ENCODE results near the gene MYH11.
A peak's percentile ranks its signal among the peaks of the same experiment; 100 is the strongest.

MYH11 gene

DNA sequence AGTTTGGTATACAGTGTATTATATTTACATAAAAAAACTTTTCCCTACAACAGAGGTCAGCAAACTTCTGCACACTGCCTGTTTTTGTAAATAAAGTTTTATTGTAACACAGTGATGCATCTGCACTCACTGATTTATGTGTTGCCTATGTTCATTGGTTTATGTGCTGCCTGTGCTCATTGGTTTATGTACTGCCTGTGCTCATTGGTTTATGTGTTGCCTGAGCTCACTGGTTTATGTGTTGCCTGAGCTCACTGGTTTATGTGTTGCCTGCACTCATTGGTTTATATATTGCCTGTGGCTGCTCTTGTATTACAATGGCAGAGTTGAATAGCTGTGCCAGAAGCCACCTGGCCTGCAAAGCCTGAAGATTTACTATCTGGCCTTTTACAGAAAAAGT lies 81.6 kb downstream of the MYH11 start:
- DNase-seq, result no peak

DNA sequence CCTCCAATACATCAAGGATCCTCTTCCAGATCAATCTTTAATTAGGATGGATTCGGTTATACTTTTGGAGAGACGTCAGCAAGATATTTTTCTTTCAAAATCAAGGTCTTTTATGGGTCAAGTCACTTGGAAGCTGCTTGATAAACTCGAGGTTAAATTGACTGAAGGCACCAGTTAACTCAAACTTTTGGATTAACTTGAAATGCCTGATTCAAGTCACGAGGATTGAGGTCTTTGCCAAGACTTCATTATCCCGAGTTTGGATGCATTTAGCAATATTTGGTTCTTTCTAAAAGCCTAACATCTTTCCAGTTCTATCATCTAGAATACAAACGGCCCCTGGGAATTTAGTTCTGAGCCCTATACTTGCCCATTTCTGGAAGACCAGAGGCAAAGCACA lies 82.9 kb downstream of the MYH11 start:
- no peak for DNase-seq

GRCh38 chr16:15772579-15773293 lies 84.1 kb downstream of the MYH11 start:
- no peak for DNase-seq

DNA sequence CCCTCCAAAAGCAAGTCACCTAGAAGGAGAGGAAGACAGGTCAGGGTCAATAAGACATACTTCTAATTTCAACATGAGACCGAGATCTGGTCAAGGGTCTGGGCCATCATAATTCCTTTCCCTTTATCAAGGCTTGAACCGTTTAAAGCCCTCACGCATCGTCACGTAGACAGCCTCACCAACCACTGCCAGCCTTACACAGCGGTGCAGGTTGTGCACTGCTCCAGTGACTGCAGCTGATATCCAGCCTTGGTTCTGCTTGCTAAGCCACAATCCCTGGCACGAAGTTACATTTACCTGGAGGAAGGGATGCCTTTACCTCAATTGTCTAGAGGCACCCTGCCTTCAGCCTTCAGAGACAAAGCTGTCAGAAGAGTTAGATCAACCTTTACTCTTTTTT lies 85.1 kb downstream of the MYH11 start:
- DNase-seq, result no peak

DNA sequence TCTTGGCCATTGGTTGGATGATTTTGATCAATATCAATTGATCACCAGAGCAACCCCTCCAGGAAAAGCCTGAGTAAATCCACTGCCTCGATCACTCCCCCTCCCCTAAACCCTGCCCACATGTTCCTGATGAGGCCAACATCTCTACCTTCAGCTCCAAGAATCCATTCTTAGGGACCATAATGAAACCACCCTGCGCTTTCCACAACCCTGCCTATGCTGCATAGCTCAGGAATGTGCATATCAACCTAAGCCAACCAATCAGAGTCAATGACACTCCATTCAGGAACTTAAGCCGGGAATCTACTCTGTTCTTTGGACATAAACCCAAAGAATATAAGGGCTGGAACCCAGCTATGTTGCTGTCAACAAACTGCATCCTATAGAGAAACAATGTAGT lies 86.3 kb downstream of the MYH11 start:
- DNase-seq, result no peak

GRCh38 chr16:15770107-15770506 lies 86.7 kb downstream of the MYH11 start:
- DNase-seq, result peak; percentile 57

GRCh38 chr16:15769239-15769638 lies 87.6 kb downstream of the MYH11 start:
- no peak for DNase-seq

DNA sequence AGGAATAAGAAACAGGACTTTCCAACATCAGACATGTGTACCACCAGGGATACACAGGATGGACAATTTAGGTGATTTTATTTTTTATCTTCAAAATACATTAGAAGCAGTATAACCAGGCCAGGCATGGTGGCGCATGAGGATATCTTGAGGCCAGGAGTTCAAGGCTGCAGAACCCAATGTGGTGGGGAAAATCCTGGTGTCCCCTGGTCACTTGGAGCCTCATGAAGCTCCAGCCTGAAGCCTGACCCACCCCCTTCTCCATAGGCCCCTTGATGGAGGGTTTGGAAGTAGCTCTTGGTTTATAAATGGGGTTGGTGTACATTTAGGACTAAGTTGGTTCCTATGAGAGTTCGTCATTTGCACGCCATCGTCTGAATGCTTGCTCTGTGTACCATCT lies 88.6 kb downstream of the MYH11 start:
- no peak for DNase-seq

DNA sequence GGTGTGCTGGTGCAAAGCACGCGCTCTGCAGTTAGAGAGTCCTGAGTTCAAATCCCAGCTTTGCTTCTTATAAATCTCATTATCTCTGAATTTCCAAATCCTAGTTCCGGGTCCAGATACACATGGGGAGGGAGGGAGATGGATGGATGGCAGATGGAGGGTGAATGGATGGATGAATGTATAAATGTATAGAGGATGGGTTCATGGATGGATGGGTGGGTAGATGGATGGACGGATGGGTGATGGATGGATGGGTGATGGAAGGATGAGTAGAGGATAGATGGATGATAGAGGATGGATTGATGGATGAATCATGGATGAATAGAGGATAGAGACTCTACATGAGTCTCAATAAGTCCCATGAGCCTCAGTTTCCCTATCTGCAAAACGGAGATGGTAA lies 89.9 kb downstream of the MYH11 start:
- DNase-seq, result no peak

- peak; percentile 44 for DNase-seq
Observed at GRCh38 chr16:15765880-15766279, 90.9 kb downstream of the MYH11 start.

DNA sequence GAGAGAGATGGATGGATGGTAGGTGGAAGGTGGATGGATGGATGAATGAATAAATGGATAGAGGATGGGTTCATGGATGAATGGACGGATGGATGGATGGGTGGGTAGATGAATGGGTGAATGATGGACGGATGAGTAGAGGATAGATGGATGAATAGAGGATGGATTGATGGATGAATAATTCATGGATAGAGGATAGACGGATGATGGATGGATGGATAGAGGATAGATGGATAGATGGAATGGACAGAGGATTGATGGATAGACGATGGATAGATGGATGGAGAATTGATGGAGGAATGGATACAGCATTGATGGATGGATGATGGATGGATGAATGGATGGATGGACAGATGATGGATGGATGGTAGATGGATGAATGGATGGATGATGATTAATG lies 91.7 kb downstream of the MYH11 start:
- no peak for DNase-seq

DNA sequence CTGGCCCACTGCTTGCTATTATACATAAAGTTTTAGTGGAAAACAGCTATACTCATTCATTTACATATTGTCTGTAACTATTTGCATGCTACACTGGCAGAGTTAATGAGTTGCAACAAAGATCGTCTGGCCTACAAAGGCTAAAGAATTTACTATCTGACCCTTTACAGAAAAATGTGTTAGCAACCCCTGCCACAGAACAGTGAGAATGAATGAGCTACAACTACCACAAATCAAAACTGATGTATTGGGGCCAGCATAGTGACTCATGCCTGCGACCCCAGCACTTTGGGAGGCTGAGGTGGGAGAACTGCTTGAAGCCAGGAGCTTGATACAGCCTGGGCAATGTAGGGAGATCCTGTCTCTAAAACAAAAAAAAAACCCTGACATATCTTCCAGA lies 92.7 kb downstream of the MYH11 start:
- DNase-seq, result no peak

DNA sequence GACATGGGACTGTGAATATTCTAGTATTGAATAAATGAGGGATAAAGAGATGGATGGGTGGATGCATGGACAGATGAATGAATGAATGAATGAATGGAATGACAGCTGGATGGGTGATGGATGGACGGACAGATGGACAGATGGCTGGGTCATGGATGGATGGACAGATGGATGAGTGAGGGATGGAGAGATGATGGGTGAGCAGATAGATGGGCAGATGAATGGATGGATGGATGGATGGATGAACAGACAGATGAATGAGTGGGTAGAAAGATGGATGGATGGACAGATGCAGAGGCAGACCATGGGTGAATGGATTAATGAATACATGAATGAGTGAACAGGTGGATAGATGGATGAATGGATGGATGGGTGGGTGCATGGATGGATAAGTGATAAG lies 96.7 kb downstream of the MYH11 start:
- DNase-seq, result no peak

- DNase-seq, result no peak
Observed at GRCh38 chr16:15759070-15759469, 97.8 kb downstream of the MYH11 start.

- no peak for DNase-seq
Observed at GRCh38 chr16:15757630-15758251, 99.1 kb downstream of the MYH11 start.

DNA sequence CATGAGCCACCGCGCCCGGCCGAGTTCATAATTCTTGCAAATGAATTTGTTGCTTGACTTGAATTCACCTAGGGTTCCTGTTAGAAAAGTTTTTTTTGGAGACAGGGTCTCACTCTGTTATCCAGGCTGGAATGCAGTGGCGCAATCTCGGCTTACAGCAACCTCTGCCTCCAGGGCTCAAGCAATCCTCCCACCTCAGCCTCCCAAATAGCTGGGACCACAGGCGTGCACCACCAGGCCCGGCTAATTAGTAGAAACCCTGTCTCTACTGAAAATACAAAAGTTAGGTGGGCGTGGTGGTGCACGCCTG lies 99.8 kb downstream of the MYH11 start:
- DNase-seq, result no peak

GRCh38 chr16:15754821-15755534 lies 101.8 kb downstream of the MYH11 start:
- no peak for DNase-seq

GRCh38 chr16:15752717-15753488 lies 103.9 kb downstream of the MYH11 start:
- no peak for DNase-seq

- no peak for DNase-seq
Observed at GRCh38 chr16:15751940-15752339, 104.9 kb downstream of the MYH11 start.

DNA sequence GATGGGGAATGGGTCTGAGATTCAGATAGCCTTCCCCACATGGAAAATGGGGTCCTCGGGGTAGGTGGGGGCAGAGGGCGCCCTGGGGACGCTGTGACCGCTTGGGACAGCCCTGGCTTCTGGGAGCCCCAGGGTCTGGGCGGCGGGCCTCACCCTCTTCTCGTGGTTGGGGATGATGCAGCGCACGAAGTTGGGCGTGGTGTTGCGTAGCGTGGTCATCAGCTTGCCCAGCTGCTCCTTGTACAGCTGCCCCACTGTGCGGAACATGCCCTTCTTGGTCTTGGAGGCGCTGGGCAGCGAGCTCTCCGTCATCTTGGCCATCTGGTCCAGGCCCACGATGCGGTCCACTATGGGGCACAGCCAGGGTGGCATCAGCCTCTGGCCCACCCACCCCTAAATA lies 106.8 kb downstream of the MYH11 start:
- no peak for DNase-seq

DNA sequence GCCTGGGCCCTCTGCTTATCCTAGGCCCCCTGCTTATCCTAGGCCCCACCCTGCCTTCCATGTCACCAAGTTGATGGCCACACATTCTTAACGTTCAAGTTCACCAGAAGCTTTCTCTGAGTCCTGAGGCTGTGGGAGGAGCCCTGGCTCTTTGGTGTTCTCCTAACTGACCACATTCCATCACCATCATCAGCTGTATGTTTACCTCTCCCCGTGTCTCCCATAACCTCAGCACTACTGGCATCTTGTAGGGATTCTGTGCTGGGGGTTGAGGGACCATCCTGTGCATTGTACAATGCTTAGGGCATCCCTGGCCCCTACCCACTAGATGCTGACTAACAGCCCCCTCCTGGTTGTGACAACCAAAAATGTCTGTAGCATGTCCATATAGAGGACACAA lies 107.5 kb downstream of the MYH11 start:
- DNase-seq, result no peak

- DNase-seq, result no peak
Observed at GRCh38 chr16:15748654-15749053, 108.2 kb downstream of the MYH11 start.

- no peak for DNase-seq
Observed at GRCh38 chr16:15747937-15748336, 108.9 kb downstream of the MYH11 start.

DNA sequence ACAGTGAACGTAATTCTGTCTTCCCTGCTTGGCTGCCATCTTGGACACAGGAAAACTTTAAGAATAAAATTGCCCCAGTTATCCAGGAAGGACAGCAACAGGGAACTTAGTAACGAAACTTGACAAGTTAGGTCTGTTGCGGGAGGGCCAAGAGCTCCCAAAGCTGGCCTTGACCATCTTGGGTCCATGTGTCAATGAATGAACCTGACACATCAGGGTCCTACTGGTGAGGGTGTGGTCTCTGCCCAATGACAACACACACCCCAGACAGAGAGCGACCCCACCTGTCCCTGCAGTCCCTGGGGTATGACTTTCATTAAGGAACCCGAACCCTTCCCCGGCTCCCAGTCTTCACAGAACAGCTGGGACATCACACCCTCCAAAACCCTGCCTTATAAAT lies 110.5 kb downstream of the MYH11 start:
- no peak for DNase-seq

All from right hindlimb (tissue), 1 donor.